Right renal cortex interstitium (tissue), 3 donors: ENCODE results near the gene TOR1AIP1. TPM values are rescaled to one million over a fixed set of nuclear protein-coding genes. Genes with fewer than 3 reads are reported as not detected.

ENCODE experiments used
- DNase-seq, 3 donors: peaks; one replicate each; pipeline ENCODE4 v3.0.0-alpha.2; 2013; ENCODE audit warnings: low read depth in 3 of 3, low spot score in 2 of 3
- polyA plus RNA-seq, 3 donors: library from polyadenylated mRNA; unstranded; fragments of 120-200 nt; gene quantifications; one replicate each; pipeline ENCODE4 v1.2.1, GENCODE V29; 2013; ENCODE audit not compliant: insufficient read length in 3 of 3

TOR1AIP1 gene
- polyA plus RNA-seq, 3 donors, result 55.8 to 60.8 (median 60.8) TPM

- no peak for DNase-seq
These were observed 2.3 kb upstream of the TOR1AIP1 start for GRCh38 chr1:179879797-179880196.

- peak; percentile 84 to 92 (median 88) for DNase-seq
These were observed 338 bp upstream of the TOR1AIP1 start for GRCh38 chr1:179881642-179882252.

DNA sequence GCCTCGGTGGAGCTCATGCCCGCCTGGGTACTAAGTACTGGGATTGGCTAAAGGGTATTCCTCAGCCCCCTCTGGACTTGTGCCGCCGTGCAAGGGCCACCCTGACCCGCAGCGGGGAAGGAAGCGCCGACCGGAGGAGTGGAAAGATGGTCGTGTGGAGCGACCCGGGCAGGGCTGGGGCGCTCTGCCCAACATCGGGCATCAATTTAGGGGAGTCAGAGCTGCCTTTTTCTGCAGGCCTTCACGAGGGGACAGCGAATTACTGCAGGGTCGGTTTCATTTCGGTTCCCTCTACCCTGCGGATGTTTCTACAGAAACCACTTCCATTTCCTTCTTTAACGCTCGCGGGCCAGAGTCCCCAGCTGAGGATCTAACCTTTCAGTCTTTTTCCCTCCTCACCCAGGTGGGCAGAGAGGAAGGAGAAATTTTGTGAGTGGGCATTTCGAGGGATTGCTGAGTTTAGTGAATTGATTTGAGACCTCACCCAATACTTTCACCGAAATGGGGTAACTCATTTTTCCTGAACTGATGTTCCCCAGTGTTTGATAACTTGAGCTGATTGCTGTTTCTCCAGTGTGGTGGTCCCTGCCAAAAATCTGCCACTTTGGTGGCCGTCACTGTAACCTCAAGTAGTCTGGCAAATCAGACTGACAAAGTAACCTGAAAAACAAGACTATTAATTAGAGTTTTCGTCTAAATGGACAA lies 1.1 kb downstream of the TOR1AIP1 start:
- DNase-seq, result no peak

GRCh38 chr1:179883745-179884138 lies 1.7 kb downstream of the TOR1AIP1 start:
- no peak for DNase-seq

DNA sequence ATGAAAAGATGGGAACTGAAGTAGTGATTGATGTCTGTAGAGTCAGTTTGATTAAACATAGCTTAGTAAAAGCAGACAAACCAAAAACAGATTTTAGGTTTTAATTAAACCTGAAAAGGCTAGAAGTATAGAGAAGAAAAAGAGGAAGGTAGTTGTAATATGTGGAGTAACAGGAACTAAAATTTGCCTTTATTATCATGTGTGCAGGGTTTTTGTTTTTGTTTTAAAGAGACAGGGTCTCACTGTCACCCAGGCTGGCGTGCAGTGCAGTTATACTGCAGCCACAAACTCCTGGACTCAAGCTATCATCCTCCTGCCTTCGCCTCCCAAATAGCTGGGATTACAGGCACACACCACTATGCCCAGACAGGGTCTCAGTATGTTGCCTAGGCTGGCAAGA lies 6.0 kb downstream of the TOR1AIP1 start:
- no peak for DNase-seq

DNA sequence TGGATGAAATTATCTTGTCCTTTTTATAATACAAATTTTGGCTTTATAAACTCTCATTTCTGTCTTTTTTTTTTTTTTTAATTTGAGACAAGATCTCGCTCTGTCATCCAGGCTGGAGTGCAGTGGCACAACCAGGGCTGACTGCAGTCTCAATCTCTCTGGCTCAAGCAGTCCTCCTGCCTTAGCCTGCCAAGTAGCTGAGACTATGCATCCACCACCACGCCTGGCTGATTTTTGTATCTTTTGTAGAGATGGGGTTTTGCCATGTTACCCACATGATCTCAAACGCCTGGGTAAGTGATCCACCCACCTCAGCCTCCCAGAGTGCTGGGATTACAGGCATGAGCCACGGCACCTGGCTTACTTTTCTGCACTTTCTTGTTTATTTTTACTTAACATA lies 7.5 kb downstream of the TOR1AIP1 start:
- DNase-seq, result no peak

DNA sequence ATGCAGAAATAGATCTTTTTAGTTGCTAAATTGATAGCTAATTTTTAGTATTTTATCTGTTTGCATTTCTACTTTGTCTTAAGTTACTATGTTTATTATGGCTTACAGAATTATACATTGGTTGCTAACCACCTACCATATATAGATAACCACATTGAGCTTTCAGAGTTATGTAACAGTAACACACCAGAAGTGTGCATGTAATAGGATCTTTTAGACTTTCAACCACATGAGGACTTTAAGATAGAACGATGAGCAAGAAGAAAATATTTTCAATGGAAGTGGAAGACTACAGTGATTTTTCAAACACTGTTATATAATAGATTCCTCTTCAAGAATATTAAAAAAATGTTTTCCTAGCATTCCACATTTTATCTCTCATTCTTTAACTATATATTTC lies 28.8 kb downstream of the TOR1AIP1 start:
- no peak for DNase-seq

- DNase-seq, result no peak
These were observed 29.7 kb downstream of the TOR1AIP1 start for GRCh38 chr1:179911812-179912211.

DNA sequence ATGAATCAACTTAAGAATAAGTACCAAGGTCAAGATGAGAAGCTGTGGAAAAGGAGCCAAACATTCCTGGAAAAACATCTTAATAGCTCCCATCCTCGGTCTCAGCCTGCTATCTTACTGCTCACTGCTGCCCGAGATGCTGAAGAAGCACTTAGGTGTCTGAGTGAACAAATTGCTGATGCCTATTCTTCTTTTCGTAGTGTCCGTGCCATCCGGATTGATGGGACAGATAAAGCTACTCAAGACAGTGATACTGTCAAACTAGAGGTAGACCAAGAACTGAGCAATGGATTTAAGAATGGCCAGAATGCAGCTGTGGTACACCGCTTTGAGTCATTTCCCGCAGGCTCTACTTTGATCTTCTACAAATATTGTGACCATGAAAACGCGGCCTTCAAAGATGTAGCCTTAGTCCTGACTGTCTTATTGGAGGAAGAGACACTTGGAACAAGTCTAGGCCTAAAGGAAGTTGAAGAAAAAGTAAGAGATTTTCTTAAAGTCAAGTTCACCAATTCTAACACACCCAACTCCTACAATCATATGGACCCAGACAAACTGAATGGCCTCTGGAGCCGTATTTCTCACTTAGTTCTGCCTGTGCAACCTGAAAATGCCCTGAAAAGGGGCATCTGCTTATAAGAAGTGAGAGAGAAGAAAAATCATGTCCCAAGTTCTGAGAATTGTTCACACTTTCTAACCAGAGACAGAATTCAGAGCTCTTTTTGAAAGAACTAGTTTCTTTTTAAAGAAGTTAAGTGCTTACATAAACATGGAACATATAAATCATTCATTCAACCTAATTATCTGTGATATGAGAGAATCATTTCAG lies 35.7 kb downstream of the TOR1AIP1 start:
- DNase-seq, result no peak

DNA sequence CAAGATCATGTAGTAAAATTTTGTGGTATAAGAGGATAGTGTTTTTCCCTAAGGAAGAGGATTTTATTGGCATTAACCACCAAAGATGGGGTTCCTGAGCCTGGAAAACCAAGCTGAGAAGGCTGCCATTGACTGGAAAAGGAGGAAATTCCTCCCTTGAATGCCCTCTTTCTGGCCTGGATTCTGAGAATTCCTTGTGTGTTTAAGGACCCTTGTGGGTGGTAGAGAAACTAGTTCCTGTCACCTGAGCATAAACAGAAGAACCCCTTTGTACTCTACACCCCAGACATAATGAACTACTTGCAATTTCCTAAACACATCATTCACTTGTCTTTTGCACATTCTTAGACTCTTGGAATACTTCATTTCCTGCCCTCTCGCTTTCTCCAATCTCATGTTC lies 39.4 kb downstream of the TOR1AIP1 start:
- DNase-seq, result no peak

GRCh38 chr1:179921981-179922872 lies 40.1 kb downstream of the TOR1AIP1 start:
- DNase-seq, result no peak

GRCh38 chr1:179923029-179923428 lies 40.9 kb downstream of the TOR1AIP1 start:
- no peak for DNase-seq

- no peak for DNase-seq
These were observed 42.2 kb downstream of the TOR1AIP1 start for GRCh38 chr1:179924268-179924667.

GRCh38 chr1:179925302-179925701 lies 43.2 kb downstream of the TOR1AIP1 start:
- no peak for DNase-seq

GRCh38 chr1:179925922-179926849 lies 44.1 kb downstream of the TOR1AIP1 start:
- no peak for DNase-seq

- no peak for DNase-seq
These were observed 44.7 kb downstream of the TOR1AIP1 start for GRCh38 chr1:179926850-179927205.

DNA sequence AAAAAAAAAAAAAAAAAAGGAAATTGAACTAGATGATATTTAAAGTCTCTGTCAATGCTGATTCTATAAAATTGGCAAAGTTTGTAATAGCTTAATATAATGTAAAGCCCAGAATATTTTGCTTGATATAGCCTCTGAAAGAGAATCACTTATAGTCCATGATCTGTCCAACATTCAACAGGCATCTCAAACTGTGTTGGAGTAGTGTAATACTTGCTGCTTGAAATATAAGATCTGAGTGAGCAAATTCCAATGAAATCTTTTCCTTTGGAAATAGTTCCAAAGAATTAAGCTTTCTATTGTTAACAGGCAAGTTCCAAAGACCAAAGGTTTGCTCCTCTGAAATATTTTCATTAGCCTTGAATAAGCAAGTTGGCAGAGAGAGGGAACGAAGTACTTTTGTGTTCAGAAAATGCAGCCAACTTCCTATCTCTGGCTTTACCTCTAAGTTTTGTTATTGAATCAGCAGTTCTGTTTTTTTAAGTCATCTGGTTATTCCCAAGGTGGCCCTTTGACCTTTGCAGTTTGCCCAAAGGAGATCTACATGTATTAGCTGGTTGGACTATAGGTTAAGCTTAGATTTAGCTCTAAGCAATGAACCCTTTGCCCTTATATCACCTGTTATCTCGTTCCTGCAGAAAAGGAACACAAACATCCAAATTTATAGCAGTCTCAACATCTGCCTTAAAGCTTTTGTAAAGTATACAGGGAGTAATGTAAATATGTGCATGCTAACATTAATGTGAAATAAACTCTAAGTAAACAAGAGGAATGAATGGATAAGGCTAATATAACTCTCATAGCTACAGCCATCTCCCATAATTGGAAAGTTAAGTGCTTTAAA lies 48.1 kb downstream of the TOR1AIP1 start:
- no peak for DNase-seq

DNA sequence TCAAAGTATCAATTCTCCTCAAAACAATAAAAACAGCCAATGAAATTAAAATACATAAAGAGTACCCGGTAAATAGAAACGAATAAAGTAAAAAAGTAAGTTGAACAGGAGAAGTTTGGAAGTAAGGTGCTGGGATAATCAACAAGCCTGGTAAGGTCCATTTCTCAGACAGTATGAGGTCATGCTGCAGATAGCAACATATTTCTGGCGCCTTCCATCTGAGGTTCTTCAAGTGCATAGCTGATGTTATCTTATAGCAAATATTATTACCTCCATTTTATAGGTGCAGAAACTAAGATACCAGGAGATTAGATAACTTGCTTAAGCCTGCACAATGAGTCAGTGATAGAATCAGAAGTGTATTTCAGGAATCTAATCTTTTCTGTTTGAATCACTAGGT lies 48.8 kb downstream of the TOR1AIP1 start:
- DNase-seq, result no peak

DNA sequence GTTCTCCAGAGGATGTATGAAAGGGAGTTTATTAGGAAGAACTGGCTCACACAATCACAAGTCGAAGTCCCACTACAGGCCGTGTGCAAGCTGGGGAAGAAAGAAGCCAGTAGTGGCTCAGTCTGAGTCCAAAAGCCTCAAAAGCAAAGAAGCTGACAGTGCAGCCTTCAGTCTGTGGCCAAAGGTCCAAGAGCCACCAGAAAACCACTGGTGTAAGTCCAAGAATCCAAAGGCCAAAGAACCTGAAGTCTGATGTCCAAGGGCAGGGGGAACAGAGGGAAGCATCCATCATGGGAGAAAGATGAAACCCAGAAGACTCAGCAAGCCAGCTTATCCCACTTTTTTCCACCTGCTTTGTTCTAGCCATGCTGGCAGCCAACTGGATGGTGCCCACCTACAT lies 51.1 kb downstream of the TOR1AIP1 start:
- DNase-seq, result no peak
